GM19397 (cell line): ENCODE data around the gene GPX3.

Source experiments
- ATAC-seq: cut with Tn5 transposase; IDR thresholded peaks from one replicate; pipeline ENCODE4 v1.9.1; 2021; ENCODE audit warnings: mild to moderate bottlenecking, moderate library complexity; ENCODE audit not compliant: unreplicated experiment

The GPX3 gene

DNA sequence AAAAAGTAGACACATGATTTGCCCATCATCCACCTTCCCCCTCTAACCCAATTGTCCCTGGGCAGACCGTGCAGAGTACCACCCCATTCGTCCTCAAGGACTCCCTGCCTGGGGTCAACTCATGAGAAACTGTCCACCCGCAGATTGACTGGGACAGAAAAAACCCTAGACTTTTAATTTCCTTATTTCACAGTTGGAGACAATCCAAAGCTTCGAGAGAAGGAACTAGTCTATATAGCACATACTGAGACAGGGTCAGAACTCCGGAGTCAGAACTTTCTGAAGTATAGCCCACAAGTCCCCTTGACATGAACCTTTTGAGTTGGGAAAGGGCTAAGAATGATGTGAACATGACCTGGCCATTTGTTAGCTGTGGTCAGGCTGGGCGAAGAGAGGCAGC lies 7.5 kb upstream of the GPX3 start:
- no peak for ATAC-seq

- ATAC-seq: no peak
Observed at GRCh38 chr5:151014680-151015343, 5.6 kb upstream of the GPX3 start.

- no peak for ATAC-seq
Observed at GRCh38 chr5:151015974-151016587, 4.3 kb upstream of the GPX3 start.

DNA sequence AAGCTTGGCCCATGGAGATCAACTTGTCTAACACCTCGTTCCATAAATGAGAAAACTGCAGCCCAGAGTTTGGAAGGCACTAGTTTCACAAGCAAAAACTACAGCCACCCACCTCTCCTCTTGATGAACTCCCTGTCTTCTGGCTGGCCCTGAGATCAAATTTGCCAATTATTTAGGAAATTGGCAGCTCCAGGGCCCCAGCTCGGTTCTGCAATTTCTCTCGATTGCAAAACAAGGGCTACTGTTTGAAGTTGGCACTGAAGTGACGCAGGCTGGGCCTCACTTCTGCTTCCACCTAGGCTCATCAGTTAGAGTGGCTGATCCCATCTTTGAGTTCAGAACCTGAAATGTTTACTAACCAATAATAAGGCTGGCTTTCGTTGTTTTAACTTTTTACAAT lies 3.7 kb upstream of the GPX3 start:
- ATAC-seq: no peak

- ATAC-seq: no peak
Observed at GRCh38 chr5:151017897-151018296, 2.5 kb upstream of the GPX3 start.

DNA sequence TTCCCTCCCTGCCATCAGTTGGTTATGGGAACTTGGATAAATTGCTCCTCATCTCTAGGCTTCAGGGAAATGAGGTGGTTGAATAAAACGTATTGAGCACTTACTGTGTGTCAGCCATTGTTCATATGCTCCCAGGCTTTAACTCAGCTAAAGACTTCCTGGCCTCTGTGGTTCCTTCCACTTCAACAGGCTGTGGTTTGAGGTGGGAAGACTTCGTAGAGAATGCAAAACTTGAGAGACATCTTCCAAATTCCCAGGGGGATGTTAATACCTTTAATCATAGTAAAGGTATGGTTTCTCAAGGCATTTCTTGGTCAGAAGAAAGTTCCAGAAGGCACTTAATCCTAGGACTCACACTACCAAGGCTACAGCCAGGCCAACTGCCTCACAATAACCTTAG lies 1.5 kb upstream of the GPX3 start:
- no peak for ATAC-seq

GRCh38 chr5:151019331-151019730 lies 1.1 kb upstream of the GPX3 start:
- ATAC-seq: no peak

DNA sequence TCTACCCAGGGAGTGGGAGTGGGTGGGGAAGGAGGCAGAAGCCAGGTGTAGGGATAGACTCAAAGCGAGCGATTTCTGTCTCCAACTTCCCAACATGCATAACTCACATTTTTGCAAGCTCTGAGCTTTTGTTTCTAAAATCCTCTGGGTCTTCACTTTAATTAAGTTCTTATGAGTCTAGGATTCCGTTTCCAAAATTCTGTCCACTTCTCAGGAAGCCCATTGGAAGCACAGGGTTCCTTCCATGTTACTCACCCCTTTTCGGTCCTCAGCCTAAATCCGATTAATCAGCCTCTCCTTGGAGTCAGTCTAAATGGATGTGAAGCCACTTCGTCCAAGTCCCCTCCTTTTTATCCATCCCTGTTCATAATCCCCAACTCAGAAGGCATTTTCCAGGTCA lies 1.4 kb downstream of the GPX3 start:
- no peak for ATAC-seq

GRCh38 chr5:151022511-151023018 lies 2.2 kb downstream of the GPX3 start:
- ATAC-seq: no peak

GRCh38 chr5:151023047-151023615 lies 2.7 kb downstream of the GPX3 start:
- ATAC-seq: no peak

GRCh38 chr5:151023651-151024050 lies 3.3 kb downstream of the GPX3 start:
- no peak for ATAC-seq

DNA sequence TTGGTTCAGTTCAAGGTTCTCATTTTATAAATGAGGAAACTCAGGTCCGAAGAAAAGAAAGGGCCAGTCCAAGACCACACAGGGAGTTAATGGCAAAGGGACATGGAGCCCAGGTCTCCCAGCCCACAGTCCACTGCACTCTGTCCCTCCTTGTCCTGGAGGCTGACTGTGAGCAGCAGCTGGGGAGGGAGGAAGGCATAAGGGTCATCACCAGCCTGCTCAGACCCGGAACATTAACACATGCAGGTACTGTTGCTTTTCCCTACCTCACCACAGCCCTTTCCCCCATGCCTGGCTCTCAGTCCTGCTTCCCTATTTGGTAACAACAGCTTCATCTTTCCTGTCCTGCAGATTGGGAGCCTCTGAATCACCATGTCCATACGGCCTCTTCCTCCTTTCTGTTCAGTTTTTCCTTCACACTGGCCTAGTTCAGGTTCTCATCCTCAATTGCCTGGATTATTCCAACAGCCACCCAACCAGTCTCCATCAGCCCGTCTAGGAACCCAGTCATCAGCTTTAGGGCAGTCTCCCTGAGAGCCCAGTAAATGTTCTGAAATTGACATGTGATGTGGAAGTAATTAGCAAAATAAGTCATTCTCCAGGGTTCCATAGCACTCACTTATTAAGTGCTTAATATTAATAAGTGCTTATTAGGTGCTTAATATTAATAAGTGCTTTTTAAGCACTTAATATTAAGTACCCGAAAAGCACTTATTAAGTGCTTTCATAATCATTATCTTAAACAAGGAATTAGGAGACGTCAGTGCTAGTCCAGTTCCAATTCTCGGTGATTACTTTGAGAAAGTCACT lies 4.3 kb downstream of the GPX3 start:
- ATAC-seq: no peak

DNA sequence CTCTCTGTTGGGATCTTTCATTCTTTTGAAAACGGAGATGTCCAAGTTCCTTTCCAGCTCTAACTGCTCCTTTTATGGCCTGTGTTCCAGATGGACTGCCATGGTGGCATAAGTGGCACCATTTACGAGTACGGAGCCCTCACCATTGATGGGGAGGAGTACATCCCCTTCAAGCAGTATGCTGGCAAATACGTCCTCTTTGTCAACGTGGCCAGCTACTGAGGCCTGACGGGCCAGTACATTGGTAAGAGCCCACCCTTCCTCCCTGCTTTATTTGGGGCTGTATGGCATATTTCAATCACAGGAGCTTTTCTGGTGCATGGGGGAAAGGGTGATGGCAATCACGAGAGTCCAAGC lies 4.8 kb downstream of the GPX3 start:
- no peak for ATAC-seq

DNA sequence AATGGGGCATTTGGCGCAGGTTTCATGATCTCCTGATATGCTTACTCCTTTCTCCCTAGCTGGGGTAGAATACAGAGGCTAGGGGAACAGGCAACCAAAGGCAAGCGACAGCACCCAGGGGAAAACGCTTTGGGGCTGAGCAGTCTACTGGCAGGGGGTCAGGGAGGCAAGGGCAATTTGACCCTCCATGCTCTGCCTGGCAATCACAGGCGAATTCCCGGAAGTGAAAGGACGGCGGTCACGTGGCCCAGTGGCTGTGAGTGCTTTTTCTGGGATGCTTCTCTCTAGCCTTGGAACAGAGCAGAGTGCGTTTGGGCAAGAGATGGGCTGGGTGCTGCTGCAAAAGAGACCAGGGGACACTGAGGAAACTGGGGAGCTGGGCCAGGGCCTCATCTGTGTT lies 5.7 kb downstream of the GPX3 start:
- ATAC-seq: no peak

DNA sequence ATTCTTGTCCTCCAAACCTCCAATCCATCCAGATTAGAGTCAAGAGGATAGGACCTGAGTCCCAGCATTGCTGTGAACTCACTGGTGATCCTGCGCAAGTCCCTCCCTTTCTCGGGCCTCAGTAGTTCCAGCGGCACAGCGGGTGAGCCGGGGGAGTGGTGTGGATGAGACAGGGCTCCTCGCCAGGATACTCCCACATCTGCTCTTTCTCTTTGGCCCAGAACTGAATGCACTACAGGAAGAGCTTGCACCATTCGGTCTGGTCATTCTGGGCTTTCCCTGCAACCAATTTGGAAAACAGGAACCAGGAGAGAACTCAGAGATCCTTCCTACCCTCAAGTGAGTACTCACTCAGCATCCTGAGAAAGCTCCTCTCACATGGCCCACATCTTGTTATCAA lies 6.3 kb downstream of the GPX3 start:
- no peak for ATAC-seq

GRCh38 chr5:151027961-151028479 lies 7.6 kb downstream of the GPX3 start:
- no peak for ATAC-seq

GRCh38 chr5:151028717-151029116 lies 8.3 kb downstream of the GPX3 start:
- no peak for ATAC-seq

GRCh38 chr5:151029179-151030055 lies 9.0 kb downstream of the GPX3 start:
- no peak for ATAC-seq

DNA sequence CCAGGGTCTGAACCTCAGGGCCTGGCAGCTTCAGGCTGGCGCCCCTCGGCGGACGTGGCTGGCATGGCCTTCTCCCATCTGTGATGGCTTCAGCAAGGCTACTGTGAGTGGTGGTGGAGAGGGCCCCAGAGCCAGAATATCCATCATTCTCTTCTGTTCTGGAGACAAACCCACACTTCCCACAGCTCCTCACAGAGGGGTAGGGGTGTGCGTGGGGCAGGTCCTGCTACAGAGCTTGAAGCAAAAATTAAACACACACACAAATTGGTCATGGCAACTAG lies 9.6 kb downstream of the GPX3 start:
- ATAC-seq: no peak

DNA sequence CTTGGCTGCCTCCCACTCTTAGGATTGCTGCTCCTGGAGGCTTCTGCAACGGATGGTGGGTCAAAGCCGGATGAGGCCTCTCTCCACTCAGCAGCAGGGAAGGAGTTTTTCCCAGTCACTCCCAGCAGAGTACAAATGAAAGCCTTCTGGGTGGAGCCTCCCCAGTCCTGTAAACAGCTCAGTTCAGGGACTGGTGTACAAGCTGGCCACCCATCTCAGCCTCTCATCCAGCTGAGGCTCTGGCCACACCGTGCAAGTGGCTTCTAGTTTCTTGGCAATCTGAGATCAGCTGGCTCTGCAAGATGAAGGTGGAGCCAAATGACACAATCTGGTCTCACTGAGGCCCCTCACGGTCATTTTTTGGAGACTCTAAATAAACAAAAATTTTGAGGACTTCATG lies 10.0 kb downstream of the GPX3 start:
- no peak for ATAC-seq

- ATAC-seq: no peak
Observed at GRCh38 chr5:151031554-151031953, 11.2 kb downstream of the GPX3 start.
